Stomach (tissue), 9 donors: ENCODE measurements around the gene PTPRM. TPM values are rescaled to one million over a fixed set of nuclear protein-coding genes. Genes with fewer than 3 reads are reported as not detected.

Source experiments
- DNase-seq, 2 donors: peaks; one replicate each; pipeline versions ENCODE4 v3.0.0 to v3.0.0-alpha.2; 2013 to 2019
- H3K27ac ChIP-seq, 5 donors: fragments of 200-600 bp in 4 of 5; sonication (generic) in 4 of 5; one replicate each; pipeline ENCODE4 v1.5.1; 2013 to 2019; ENCODE audit warnings: mild to moderate bottlenecking in 1 of 5, moderate library complexity in 1 of 5
- H3K27me3 ChIP-seq, 3 donors: fragments of 200-600 bp; sonication (generic); one replicate each; pipeline ENCODE4 v1.5.1; 2017 to 2019; ENCODE audit warnings: mixed run types in 1 of 3
- H3K36me3 ChIP-seq, 4 donors: fragments of 200-600 bp; sonication (generic); 1 replicate in 3 of 4; 2 replicates in 1 of 4; pipeline ENCODE4 v1.5.1; 2016 to 2019
- H3K4me1 ChIP-seq, 4 donors: fragments of 200-600 bp; sonication (generic); one replicate each; pipeline ENCODE4 v1.5.1; 2016 to 2019
- H3K4me3 ChIP-seq, 4 donors: fragments of 200-600 bp; sonication (generic) in 3 of 4; one replicate each; pipeline ENCODE4 v1.5.1; 2016 to 2019; ENCODE audit warnings: mild to moderate bottlenecking in 1 of 4
- H3K9me3 ChIP-seq, 4 donors: fragments of 200-600 bp; sonication (generic); one replicate each; pipeline ENCODE4 v1.5.1; 2016 to 2019
- CTCF ChIP-seq, 7 experiments: fragments of 450-650 bp in 4 of 7; fragments of 200-600 bp in 3 of 7; sonication (generic) in 3 of 7; IDR thresholded peaks; one replicate each; pipeline ENCODE4 v1.5.1; 2016 to 2019; ENCODE audit warnings: antibody characterized with exemption in 7 of 7, control low read depth in 2 of 7, mild to moderate bottlenecking in 1 of 7
- EP300 ChIP-seq: sonication (generic); formaldehyde crosslinking; IDR thresholded peaks from one replicate; pipeline ENCODE4 v1.6.1; 2017; ENCODE audit warnings: antibody characterized with exemption
- POLR2A ChIP-seq, 4 donors: fragments of 450-650 bp; IDR thresholded peaks; one replicate each; pipeline ENCODE4 v1.6.1; 2016; ENCODE audit warnings: antibody characterized with exemption in 4 of 4, control low read depth in 2 of 4, mild to moderate bottlenecking in 1 of 4, moderate library complexity in 1 of 4
- POLR2AphosphoS5 ChIP-seq, 3 donors: sonication (generic); formaldehyde crosslinking; IDR thresholded peaks; one replicate each; pipeline ENCODE4 v1.6.1; 2016; ENCODE audit warnings: antibody characterized with exemption in 3 of 3
- WGBS, 5 donors: extraction: QIAGEN DNeasy Blood & Tissue Kit in 3 of 5; methylation state at CpG; one replicate each; pipeline versions ENCODE4 v1.1.5 to v1.1.7; 2013 to 2018; 5-methylcytosine and 5-hydroxymethylcytosine counted together
- intact Hi-C: fragments of 100-400 bp; cut with DNase I; formaldehyde crosslinking; loops from one replicate; pipeline ENCODE4 v1.15.1; 2023; ENCODE audit warnings: low total_unique reads
- polyA plus RNA-seq, 3 donors: library from polyadenylated mRNA; stranded (reverse); fragments of 200-250 nt; gene quantifications; one replicate each; pipeline ENCODE4 v1.2.3, GENCODE V29; 2013
- total RNA-seq, 5 donors: library from RNA; depleted of rRNA; stranded (reverse); fragments of >200 nt; gene quantifications; one replicate each; pipeline versions ENCODE4 v1.1.0 to v1.2.3, GENCODE V29; 2014 to 2016
- donor health status: healthy with polysubstance abuse.
- donor health status: Bipolar disorder and iron deficiency.
- donor health status: healthy.

Gene PTPRM
- total and polyA plus RNA-seq, 8 donors, result 7.5 to 246 (median 58.2) TPM

- H3K36me3 ChIP-seq, result no peaks in the 10 kb centered on the region
- no peak for TF ChIP-seq POLR2A (IDR thresholded peaks at IDR 0.05)
- TF ChIP-seq CTCF (IDR thresholded peaks at IDR 0.05), result no peak
- TF ChIP-seq POLR2AphosphoS5 (IDR thresholded peaks at IDR 0.05), result no peak
- no peaks in the 10 kb centered on the region for H3K27me3 ChIP-seq
- no peak overlapping the region for H3K27ac ChIP-seq
- H3K9me3 ChIP-seq, result no peaks in the 10 kb centered on the region
- intact Hi-C loops, result no loop called here
- H3K4me3 ChIP-seq, result no peak overlapping the region
- H3K4me1 ChIP-seq, result peaks cover 0 to 37% (median 8%) of the 10 kb centered on the region in 4 donors
- DNase-seq, result no peak
- WGBS, 5 donors, result 88 to 91% (median 89%) methylated on average over 12 to 13 of the region's 13 CpGs
These were observed 33.6 kb downstream of the PTPRM start for GRCh38 chr18:7600528-7601245.

GRCh38 chr18:7601246-7601615, 34.1 kb downstream of the PTPRM start:
- no peak for DNase-seq
- peaks cover 0 to 32% (median 8%) of the 10 kb centered on the region in 4 donors for H3K4me1 ChIP-seq
- no peaks in the 10 kb centered on the region for H3K9me3 ChIP-seq
- intact Hi-C loops, result no loop called here
- no peak overlapping the region for H3K4me3 ChIP-seq
- H3K27ac ChIP-seq, result no peak overlapping the region
- H3K36me3 ChIP-seq, result no peaks in the 10 kb centered on the region
- H3K27me3 ChIP-seq, result no peaks in the 10 kb centered on the region
- WGBS, 5 donors, result 83 to 91% (median 89%) methylated on average over 6 of the region's 6 CpGs
- TF ChIP-seq POLR2AphosphoS5 (IDR thresholded peaks at IDR 0.05) (no peak), POLR2A (IDR thresholded peaks at IDR 0.05) (no peak), EP300 (no peak), CTCF (IDR thresholded peaks at IDR 0.05) (no peak)

GRCh38 chr18:7601936-7602335, 34.8 kb downstream of the PTPRM start:
- no peak for DNase-seq
- no peak overlapping the region for H3K4me3 ChIP-seq
- H3K4me1 ChIP-seq, result peaks cover 0 to 34% (median 8%) of the 10 kb centered on the region in 4 donors
- no peaks in the 10 kb centered on the region for H3K27me3 ChIP-seq
- no peaks in the 10 kb centered on the region for H3K36me3 ChIP-seq
- no peak for TF ChIP-seq POLR2A (IDR thresholded peaks at IDR 0.05)
- no peak for TF ChIP-seq POLR2AphosphoS5 (IDR thresholded peaks at IDR 0.05)
- no peak for TF ChIP-seq EP300
- TF ChIP-seq CTCF (IDR thresholded peaks at IDR 0.05), result no peak
- no peaks in the 10 kb centered on the region for H3K9me3 ChIP-seq
- H3K27ac ChIP-seq, result no peak overlapping the region
- intact Hi-C loops, result no loop called here
- 90 to 100% (median 97%) methylated on average over 3 of the region's 3 CpGs for WGBS, 5 donors

GRCh38 chr18:7603259-7604000, 36.3 kb downstream of the PTPRM start:
- no peaks in the 10 kb centered on the region for H3K9me3 ChIP-seq
- no peak for TF ChIP-seq POLR2AphosphoS5 (IDR thresholded peaks at IDR 0.05)
- TF ChIP-seq EP300, result no peak
- TF ChIP-seq POLR2A (IDR thresholded peaks at IDR 0.05), result no peak
- no peak for TF ChIP-seq CTCF (IDR thresholded peaks at IDR 0.05)
- no peaks in the 10 kb centered on the region for H3K27me3 ChIP-seq
- no peaks in the 10 kb centered on the region for H3K36me3 ChIP-seq
- peaks cover 0 to 49% (median 8%) of the 10 kb centered on the region in 4 donors for H3K4me1 ChIP-seq
- no peak for DNase-seq
- intact Hi-C loops, result no loop called here
- H3K4me3 ChIP-seq, result no peak overlapping the region
- WGBS, 5 donors, result 55 to 71% (median 63%) methylated on average over 4 of the region's 4 CpGs
- no peak overlapping the region for H3K27ac ChIP-seq
